T1000 (cell line): ENCODE results near the gene HMCN2.

Experiments
- DNase-seq: peaks from one replicate; lab custom pipeline; 2025; ENCODE audit warnings: mixed read lengths; lab: John Stamatoyannopoulos, UW

Gene HMCN2

GRCh38 chr9:130470950-130471349 is 205.4 kb downstream of the HMCN2 start:
- no peak for DNase-seq

- no peak for DNase-seq
These were observed 206.0 kb downstream of the HMCN2 start for GRCh38 chr9:130471411-130472183.

- DNase-seq = no peak
These were observed 206.7 kb downstream of the HMCN2 start for GRCh38 chr9:130472184-130472705.

- no peak for DNase-seq
These were observed 207.4 kb downstream of the HMCN2 start for GRCh38 chr9:130473009-130473408.

GRCh38 chr9:130473566-130473965 is 208.0 kb downstream of the HMCN2 start:
- DNase-seq = no peak

- DNase-seq = no peak
These were observed 208.5 kb downstream of the HMCN2 start for GRCh38 chr9:130474106-130474505.

GRCh38 chr9:130476151-130476730 is 210.7 kb downstream of the HMCN2 start:
- DNase-seq = no peak

- DNase-seq = no peak
These were observed 212.0 kb downstream of the HMCN2 start for GRCh38 chr9:130477564-130477963.

GRCh38 chr9:130478152-130478551 is 212.6 kb downstream of the HMCN2 start:
- DNase-seq = no peak

- no peak for DNase-seq
These were observed 213.4 kb downstream of the HMCN2 start for GRCh38 chr9:130478736-130479575.

GRCh38 chr9:130479587-130479986 is 214.0 kb downstream of the HMCN2 start:
- DNase-seq = no peak

GRCh38 chr9:130480673-130481072 is 215.1 kb downstream of the HMCN2 start:
- DNase-seq = no peak

GRCh38 chr9:130482463-130482862 is 216.9 kb downstream of the HMCN2 start:
- DNase-seq = no peak

- no peak for DNase-seq
These were observed 217.9 kb downstream of the HMCN2 start for GRCh38 chr9:130483371-130483971.
